BLaER1 (cell line): ENCODE measurements around the gene TRRAP.

Source experiments
- H3K27ac ChIP-seq: shearing (Covaris generic); formaldehyde crosslinking; 2 replicates; pipeline ENCODE4 v1.8.1; 2022
- H3K27me3 ChIP-seq: shearing (Covaris generic); formaldehyde crosslinking; 2 replicates; pipeline ENCODE4 v1.8.1; 2022
- H3K36me3 ChIP-seq: shearing (Covaris generic); formaldehyde crosslinking; 2 replicates; pipeline ENCODE4 v1.8.1; 2022
- H3K4me1 ChIP-seq: shearing (Covaris generic); formaldehyde crosslinking; 2 replicates; pipeline ENCODE4 v1.8.1; 2022
- H3K4me2 ChIP-seq: shearing (Covaris generic); formaldehyde crosslinking; 2 replicates; pipeline ENCODE4 v1.8.1; 2022
- H3K4me3 ChIP-seq: shearing (Covaris generic); formaldehyde crosslinking; 2 replicates; pipeline ENCODE4 v1.8.1; 2022
- H3K9ac ChIP-seq: shearing (Covaris generic); formaldehyde crosslinking; 2 replicates; pipeline ENCODE4 v1.8.1; 2022
- H3K9me3 ChIP-seq: shearing (Covaris generic); formaldehyde crosslinking; 2 replicates; pipeline ENCODE4 v1.8.1; 2022
- H4K20me1 ChIP-seq: shearing (Covaris generic); formaldehyde crosslinking; 2 replicates; pipeline ENCODE4 v1.8.1; 2022
- Cebpa-rat ChIP-seq: shearing (Covaris generic); IDR thresholded peaks from 2 replicates; pipeline ENCODE4 v1.8.1; 2022

TRRAP gene

GRCh38 chr7:99030951-99031350 lies 152.6 kb downstream of the TRRAP start:
- no peaks in the 10 kb centered on the region for H3K9me3 ChIP-seq
- H3K4me1 ChIP-seq: peaks cover 71% of the 10 kb centered on the region
- H3K4me2 ChIP-seq: peak overlapping the region; percentile 97
- H3K9ac ChIP-seq: no peak overlapping the region
- no peaks in the 10 kb centered on the region; the same call in 1 of the 2 replicates for H4K20me1 ChIP-seq
- peaks cover 84% of the 10 kb centered on the region for H3K36me3 ChIP-seq
- H3K27ac ChIP-seq: 0 out of 2 replicates have a peak overlapping the region, but pooled peaks have one; percentile 33
- no peak overlapping the region for H3K4me3 ChIP-seq
- no peaks in the 10 kb centered on the region for H3K27me3 ChIP-seq
- no peak for TF ChIP-seq Cebpa-rat

- Histone ChIP-seq H3K4me2 (peak overlapping the region; percentile 97), H3K27me3 (no peaks in the 10 kb centered on the region), H3K9ac (no peak overlapping the region), H3K36me3 (peaks cover 84% of the 10 kb centered on the region), H3K4me3 (no peak overlapping the region), H4K20me1 (no peaks in the 10 kb centered on the region; the same call in 1 of the 2 replicates), H3K27ac (peak overlapping the region; percentile 19; the same call in 1 of the 2 replicates), H3K9me3 (no peaks in the 10 kb centered on the region), H3K4me1 (peaks cover 77% of the 10 kb centered on the region)
- TF ChIP-seq Cebpa-rat: no peak
Measured at GRCh38 chr7:99031496-99031895, 153.2 kb downstream of the TRRAP start.

GRCh38 chr7:99032928-99033327 lies 154.6 kb downstream of the TRRAP start:
- Histone ChIP-seq H3K4me3 (peak overlapping the region; percentile 73), H3K27ac (peak overlapping the region; percentile 98), H3K9ac (peak overlapping the region; percentile 87), H4K20me1 (no peaks in the 10 kb centered on the region; the same call in 1 of the 2 replicates), H3K36me3 (peaks cover 85% of the 10 kb centered on the region), H3K9me3 (no peaks in the 10 kb centered on the region), H3K27me3 (no peaks in the 10 kb centered on the region), H3K4me1 (peaks cover 91% of the 10 kb centered on the region), H3K4me2 (peak overlapping the region; percentile 97)
- no peak for TF ChIP-seq Cebpa-rat

- Histone ChIP-seq H3K4me1 (peaks cover 98% of the 10 kb centered on the region), H3K36me3 (peaks cover 85% of the 10 kb centered on the region), H3K27ac (peak overlapping the region; percentile 98), H3K27me3 (no peaks in the 10 kb centered on the region), H3K9me3 (no peaks in the 10 kb centered on the region), H3K4me3 (peak overlapping the region; percentile 73), H3K9ac (peak overlapping the region; percentile 87), H4K20me1 (no peaks in the 10 kb centered on the region; the same call in 1 of the 2 replicates), H3K4me2 (peak overlapping the region; percentile 97)
- TF ChIP-seq Cebpa-rat: no peak
Measured at GRCh38 chr7:99033765-99034164, 155.4 kb downstream of the TRRAP start.

GRCh38 chr7:99034932-99035722 lies 156.8 kb downstream of the TRRAP start:
- Histone ChIP-seq H3K36me3 (peaks cover 84% of the 10 kb centered on the region), H3K27me3 (no peaks in the 10 kb centered on the region), H3K9me3 (no peaks in the 10 kb centered on the region), H3K4me3 (peak overlapping the region; percentile 73), H3K4me1 (peaks cover 98% of the 10 kb centered on the region), H3K9ac (peak overlapping the region; percentile 87), H3K27ac (peak overlapping the region; percentile 98), H3K4me2 (peak overlapping the region; percentile 97), H4K20me1 (no peaks in the 10 kb centered on the region; the same call in 1 of the 2 replicates)
- TF ChIP-seq Cebpa-rat: no peak

- Histone ChIP-seq H3K9ac (peak overlapping the region; percentile 87), H3K4me3 (peak overlapping the region; percentile 73), H3K4me1 (peaks cover 98% of the 10 kb centered on the region), H3K36me3 (peaks cover 83% of the 10 kb centered on the region), H3K4me2 (peak overlapping the region; percentile 97), H3K9me3 (no peaks in the 10 kb centered on the region), H3K27me3 (no peaks in the 10 kb centered on the region), H3K27ac (peak overlapping the region; percentile 98), H4K20me1 (no peaks in the 10 kb centered on the region; the same call in 1 of the 2 replicates)
- no peak for TF ChIP-seq Cebpa-rat
Measured at GRCh38 chr7:99035723-99036545, 157.6 kb downstream of the TRRAP start.

GRCh38 chr7:99036546-99037111 lies 158.3 kb downstream of the TRRAP start:
- Histone ChIP-seq H3K36me3 (peaks cover 83% of the 10 kb centered on the region), H3K4me2 (peak overlapping the region; percentile 97), H3K27me3 (no peaks in the 10 kb centered on the region), H3K9me3 (no peaks in the 10 kb centered on the region), H3K4me1 (peaks cover 97% of the 10 kb centered on the region), H3K4me3 (peak overlapping the region; percentile 73), H3K9ac (peak overlapping the region; percentile 87), H4K20me1 (no peaks in the 10 kb centered on the region; the same call in 1 of the 2 replicates), H3K27ac (peak overlapping the region; percentile 98)
- no peak for TF ChIP-seq Cebpa-rat

GRCh38 chr7:99037327-99037940 lies 159.1 kb downstream of the TRRAP start:
- Histone ChIP-seq H3K4me2 (peak overlapping the region; percentile 97), H3K27me3 (no peaks in the 10 kb centered on the region), H3K9me3 (no peaks in the 10 kb centered on the region), H4K20me1 (no peaks in the 10 kb centered on the region; the same call in 1 of the 2 replicates), H3K36me3 (peaks cover 83% of the 10 kb centered on the region), H3K27ac (peak overlapping the region; percentile 98), H3K4me1 (peaks cover 93% of the 10 kb centered on the region), H3K4me3 (peak overlapping the region; percentile 73; the same call in 1 of the 2 replicates), H3K9ac (peak overlapping the region; percentile 87)
- TF ChIP-seq Cebpa-rat: no peak
